ENCODE data around the gene FNDC7.
"Not testable (repeated sequence)": the region's sequence is repeated elsewhere in the genome, so short reads cannot be mapped to it uniquely, and the experiment has no call there.

GRCh38 chr1:108702109-108702508 is 10.6 kb upstream of the FNDC7 start:
- TF ChIP-seq, protein P1, sequence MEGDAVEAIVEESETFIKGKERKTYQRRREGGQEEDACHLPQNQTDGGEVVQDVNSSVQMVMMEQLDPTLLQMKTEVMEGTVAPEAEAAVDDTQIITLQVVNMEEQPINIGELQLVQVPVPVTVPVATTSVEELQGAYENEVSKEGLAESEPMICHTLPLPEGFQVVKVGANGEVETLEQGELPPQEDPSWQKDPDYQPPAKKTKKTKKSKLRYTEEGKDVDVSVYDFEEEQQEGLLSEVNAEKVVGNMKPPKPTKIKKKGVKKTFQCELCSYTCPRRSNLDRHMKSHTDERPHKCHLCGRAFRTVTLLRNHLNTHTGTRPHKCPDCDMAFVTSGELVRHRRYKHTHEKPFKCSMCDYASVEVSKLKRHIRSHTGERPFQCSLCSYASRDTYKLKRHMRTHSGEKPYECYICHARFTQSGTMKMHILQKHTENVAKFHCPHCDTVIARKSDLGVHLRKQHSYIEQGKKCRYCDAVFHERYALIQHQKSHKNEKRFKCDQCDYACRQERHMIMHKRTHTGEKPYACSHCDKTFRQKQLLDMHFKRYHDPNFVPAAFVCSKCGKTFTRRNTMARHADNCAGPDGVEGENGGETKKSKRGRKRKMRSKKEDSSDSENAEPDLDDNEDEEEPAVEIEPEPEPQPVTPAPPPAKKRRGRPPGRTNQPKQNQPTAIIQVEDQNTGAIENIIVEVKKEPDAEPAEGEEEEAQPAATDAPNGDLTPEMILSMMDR (IDR thresholded peaks at IDR 0.05) = not testable (repeated sequence)
- not testable (repeated sequence) for TF ChIP-seq TCF7L2 (IDR thresholded peaks at IDR 0.05; ENCODE audit: low read depth, low read length); POLR2AphosphoS5 (IDR thresholded peaks at IDR 0.05; ENCODE audit: low read depth, low read length); SIN3A (IDR thresholded peaks at IDR 0.05; ENCODE audit: borderline replicate concordance, insufficient read depth, low read depth, low read length)
